MG63 (cell line): ENCODE results near the gene SELPLG. TPM values are rescaled to one million over a fixed set of nuclear protein-coding genes. Genes with fewer than 3 reads are reported as not detected.
"Not testable (repeated sequence)": the region's sequence is repeated elsewhere in the genome, so short reads cannot be mapped to it uniquely, and the experiment has no call there.

Experiments
- DNase-seq: peaks from one replicate; pipeline ENCODE4 v3.0.0-alpha.2; 2020
- H3K27me3 ChIP-seq: fragments of 250-450 bp; sonication (Bioruptor Pico); 2 replicates; pipeline ENCODE4 v1.5.1; 2020; ENCODE audit warnings: mild to moderate bottlenecking, moderate library complexity
- H3K36me3 ChIP-seq: fragments of 250-450 bp; sonication (Bioruptor Pico); 2 replicates; pipeline ENCODE4 v1.5.1; 2020; ENCODE audit warnings: mild to moderate bottlenecking, moderate library complexity
- H3K4me3 ChIP-seq: fragments of 250-450 bp; sonication (Bioruptor Pico); 2 replicates; pipeline ENCODE4 v1.5.1; 2020; ENCODE audit warnings: mild to moderate bottlenecking, moderate library complexity
- H3K9me3 ChIP-seq: fragments of 250-450 bp; sonication (Bioruptor Pico); 2 replicates; pipeline ENCODE4 v1.5.1; 2020; ENCODE audit warnings: mild to moderate bottlenecking, moderate library complexity
- total RNA-seq: library from RNA; depleted of rRNA; stranded (reverse); fragments of >200 nt; shearing (Covaris generic); gene quantifications from 2 replicates; pipeline ENCODE4 v1.2.3, GENCODE V29; 2014; ENCODE audit warnings: low replicate concordance

The SELPLG gene
- total RNA-seq, 1 experiment from 2014 or later: 2.5 TPM

DNA sequence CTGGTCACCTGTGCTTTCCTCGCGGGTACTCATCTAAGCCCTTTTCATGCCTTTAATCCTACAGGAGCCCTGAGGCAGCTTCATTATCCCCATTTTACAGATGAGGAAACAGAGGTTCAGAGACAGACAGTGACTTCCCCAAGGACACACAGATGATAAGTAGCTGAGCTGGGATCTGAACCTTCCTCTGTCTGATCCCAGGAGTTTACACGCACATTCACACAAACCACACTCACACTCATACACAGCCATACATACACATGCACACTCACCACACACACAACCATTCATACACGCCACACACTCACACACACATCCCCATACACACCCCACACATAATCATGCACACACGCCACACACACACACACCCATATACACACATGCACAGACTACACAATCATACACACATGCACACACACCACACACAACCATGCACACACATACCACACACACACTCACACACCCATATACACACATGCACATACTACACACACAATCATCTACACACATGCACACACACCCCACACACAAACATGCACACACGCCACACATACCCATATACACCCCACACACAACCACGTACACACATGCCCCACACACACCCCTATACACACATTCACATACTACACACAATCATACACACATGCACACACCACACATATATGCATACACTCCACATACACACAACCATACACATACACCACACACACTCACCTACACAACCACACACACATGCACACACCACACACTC, 38.6 kb downstream of the SELPLG start:
- H3K27me3 ChIP-seq: no peaks in the 10 kb centered on the region
- no peaks in the 10 kb centered on the region for H3K9me3 ChIP-seq
- H3K4me3 ChIP-seq: peak overlapping the region; percentile 58
- peaks cover 31% of the 10 kb centered on the region for H3K36me3 ChIP-seq
- DNase-seq: no peak

DNA sequence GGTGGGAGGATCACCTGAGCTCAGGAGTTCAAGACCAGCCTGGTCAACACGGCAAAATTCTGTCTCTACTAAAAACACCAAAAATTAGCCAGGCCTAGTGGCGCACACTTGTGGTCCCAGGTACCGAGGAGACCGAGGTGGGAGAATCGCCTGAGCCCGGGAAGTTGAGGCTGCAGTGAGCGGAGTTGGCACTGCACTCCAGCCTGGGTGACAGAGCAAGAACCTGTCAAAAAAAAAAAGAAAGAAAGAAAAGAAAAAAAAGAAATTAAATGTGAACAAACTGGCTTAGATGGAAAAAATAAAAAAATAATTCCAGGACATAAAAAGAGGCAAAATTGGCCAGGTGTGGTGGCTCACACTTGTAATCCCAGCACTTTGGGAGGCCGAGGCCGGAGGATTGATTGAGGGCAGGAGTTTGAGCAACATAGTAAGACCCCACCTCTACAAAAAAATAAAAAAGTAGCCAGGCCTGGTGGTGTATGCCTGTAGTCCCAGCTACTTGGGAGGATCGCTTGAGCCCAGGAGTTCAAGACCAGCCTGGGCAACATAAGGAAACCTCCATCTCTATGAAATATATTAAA, 39.3 kb downstream of the SELPLG start:
- Histone ChIP-seq H3K9me3 (no peaks in the 10 kb centered on the region), H3K4me3 (no peak overlapping the region), H3K27me3 (no peaks in the 10 kb centered on the region), H3K36me3 (peaks cover 31% of the 10 kb centered on the region)
- DNase-seq: no peak

DNA sequence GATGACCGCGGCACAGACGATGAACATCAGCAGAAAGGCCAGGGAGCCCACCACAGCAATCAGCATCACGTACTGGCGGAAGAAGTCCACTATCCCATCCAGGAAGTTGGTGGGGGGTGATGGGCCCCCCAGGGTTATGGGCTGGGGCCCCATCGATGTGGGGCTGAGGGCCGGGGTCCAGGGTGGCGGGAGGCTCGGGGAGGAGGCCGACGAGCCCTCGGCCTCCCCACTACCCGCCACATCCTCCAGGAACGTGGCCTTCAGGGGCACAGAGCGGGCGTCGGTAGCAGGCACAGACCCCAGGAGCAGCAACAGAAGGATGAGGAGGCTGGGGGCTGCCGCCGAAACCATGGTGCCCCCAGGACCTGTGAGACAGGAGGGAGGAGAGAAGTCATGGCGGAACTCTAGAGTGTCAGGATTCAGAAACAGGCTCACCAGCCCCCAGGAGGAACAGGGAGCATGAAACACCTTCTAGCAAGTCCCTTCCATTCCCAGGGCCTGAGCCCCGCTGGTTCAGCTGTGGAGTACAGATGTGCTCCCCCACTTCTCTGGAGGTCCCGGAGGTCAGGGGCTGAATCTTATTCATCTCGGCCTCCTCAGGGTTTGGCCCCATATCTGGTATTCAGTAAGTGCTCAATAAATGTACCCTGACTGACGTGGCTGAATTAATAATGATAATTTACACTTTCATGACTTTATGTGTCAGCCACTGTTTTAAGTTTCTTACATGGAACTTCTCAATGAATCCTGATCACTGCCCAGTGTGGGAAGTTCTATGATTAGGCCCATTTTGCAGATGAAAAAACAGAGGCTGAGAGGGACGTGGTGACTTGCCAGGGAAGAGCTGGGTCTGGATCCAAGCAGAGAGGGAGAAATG, 41.4 kb downstream of the SELPLG start:
- no peaks in the 10 kb centered on the region for H3K9me3 ChIP-seq
- H3K36me3 ChIP-seq: peaks cover 31% of the 10 kb centered on the region
- DNase-seq: no peak
- no peak overlapping the region for H3K4me3 ChIP-seq
- H3K27me3 ChIP-seq: no peaks in the 10 kb centered on the region

DNA sequence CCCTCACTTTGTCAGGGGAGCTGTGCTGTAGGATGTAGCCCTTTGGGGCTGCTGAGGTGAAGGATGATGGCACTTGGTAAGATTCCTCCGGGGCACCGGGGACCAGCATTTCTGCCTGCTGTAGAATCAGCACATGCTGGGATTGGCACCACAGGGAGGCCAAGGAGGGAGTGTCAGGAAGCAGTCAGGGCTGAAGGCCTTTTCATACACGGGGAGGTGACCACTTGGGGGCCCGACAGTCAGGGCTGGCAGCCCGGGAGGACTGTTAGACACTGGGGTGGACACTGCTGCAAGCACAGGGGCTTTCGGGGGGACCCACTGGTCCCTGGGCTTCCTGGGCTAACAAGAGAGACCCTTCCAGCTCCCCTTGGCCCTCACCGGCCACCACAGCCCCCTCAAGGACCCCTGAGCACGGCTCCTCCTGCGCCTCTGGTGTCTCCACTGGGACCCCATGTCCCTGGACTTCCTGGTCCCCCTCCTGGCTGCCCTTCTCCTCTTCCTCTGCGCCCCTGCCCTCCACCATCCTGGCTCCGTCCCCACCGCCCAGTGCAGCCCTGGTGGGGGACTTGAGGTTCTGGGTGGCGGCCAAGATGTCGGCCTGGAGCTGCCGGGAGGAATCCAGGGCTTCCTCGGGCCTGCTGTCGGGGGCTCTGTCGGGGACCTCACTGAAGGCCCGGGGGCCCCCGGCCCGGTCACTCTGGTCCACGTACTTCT, 42.3 kb downstream of the SELPLG start:
- H3K36me3 ChIP-seq: peaks cover 26% of the 10 kb centered on the region
- DNase-seq: no peak
- no peak overlapping the region for H3K4me3 ChIP-seq
- H3K27me3 ChIP-seq: no peaks in the 10 kb centered on the region
- no peaks in the 10 kb centered on the region for H3K9me3 ChIP-seq

DNA sequence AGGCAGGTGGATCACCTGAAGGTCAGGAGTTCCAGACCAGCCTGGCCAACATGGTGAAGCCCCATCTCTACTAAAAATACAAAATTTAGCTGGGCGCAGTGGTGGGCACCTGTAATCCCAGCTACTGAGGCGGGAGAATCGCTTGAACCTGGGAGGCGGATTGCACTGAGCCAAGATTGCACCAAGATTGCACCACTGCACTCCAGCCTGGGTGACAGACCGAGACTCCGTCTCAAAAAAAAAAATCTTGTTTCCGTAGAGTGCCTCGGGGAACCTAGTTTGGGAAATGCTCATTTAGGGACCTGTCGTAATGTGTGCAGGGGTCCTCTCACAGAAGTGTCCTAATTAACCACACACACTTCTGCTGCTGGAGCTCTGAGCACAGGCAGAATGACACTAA, 43.2 kb downstream of the SELPLG start:
- H3K27me3 ChIP-seq, DNase-seq, H3K9me3 ChIP-seq, H3K4me3 ChIP-seq: not testable (repeated sequence)
- peaks cover 19% of the 10 kb centered on the region for H3K36me3 ChIP-seq

DNA sequence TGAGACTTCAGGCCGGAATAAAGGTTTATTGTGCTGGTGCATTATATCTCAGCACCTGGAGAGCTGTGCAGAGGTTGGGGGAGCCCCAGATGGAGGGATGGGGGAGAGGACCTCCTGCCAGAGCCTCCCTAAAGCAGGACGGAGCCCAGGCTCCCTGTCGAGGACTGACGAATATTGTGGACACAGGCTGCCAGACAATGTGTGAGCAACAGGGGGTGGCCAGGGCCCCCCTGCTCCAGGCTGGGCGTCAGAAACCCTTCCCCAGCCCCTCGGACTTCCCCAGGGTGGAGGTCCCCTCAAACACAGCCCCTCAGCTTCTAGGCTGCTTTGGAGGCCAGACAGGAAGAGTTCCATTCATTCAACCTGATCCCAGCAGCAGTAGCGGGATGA, 43.9 kb downstream of the SELPLG start:
- Histone ChIP-seq H3K36me3 (peaks cover 17% of the 10 kb centered on the region), H3K9me3 (no peaks in the 10 kb centered on the region), H3K4me3 (no peak overlapping the region), H3K27me3 (no peaks in the 10 kb centered on the region)
- no peak for DNase-seq

DNA sequence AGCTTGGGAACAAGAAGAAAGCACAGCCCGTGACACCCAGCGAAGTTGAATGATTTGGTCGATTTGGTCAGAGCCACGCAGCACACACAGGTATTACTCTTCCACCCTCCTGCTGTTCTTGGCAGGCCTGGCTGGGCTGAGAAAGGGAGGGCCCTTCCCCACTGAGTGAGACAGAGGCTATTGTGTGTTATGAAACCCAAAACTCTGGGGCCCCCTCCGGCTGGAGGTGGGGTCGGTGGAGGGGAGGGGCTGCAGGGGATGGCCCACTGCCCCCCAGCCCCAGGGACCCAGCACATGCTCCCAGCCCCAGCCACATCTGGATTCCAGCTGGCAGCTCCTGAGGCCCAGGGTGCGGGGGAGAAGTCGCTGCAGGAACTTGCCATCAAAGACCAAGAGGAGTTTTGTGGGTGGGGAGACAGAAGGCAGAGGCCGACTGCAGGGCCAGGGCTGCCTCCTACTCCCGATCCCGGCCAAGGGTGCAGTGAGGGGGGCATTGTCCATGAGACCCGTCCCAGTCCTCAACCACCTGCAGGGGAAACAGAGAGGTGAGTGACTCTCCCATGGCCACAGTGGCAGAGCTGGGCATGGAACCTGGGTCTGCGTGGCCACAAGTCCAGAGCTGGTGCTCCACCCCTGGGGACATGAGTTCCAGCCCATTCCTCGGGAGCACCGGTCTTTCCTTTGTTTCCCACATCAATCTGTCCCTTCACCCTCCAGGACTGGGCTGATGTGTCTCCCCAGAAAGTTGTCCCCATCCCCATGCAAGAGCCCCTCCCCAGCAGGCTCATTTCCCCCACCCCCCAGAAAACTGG, 44.5 kb downstream of the SELPLG start:
- Histone ChIP-seq H3K9me3 (no peaks in the 10 kb centered on the region), H3K36me3 (peaks cover 17% of the 10 kb centered on the region), H3K4me3 (no peak overlapping the region), H3K27me3 (no peaks in the 10 kb centered on the region)
- DNase-seq: peak; percentile 53

DNA sequence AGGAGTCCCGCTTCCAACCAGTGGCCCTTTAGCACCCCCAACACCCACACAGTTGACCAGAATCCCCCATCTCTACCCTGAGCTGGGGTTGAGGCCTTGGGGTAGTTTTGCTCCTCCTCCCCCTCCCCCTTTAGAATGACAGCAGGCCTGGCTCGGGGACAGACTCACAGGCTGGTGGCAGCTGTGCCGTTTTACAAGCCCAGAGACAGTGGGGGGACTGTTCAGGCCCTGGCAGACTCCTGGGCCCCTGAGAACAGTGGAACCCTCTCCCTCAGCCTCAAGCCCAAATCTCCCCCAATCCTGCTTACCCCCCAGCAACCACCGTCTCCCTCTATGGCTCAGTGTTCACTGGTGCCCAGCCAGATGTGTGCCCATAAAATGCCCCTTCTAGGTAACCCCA, 45.9 kb downstream of the SELPLG start:
- H3K36me3 ChIP-seq: peaks cover 7% of the 10 kb centered on the region
- no peak for DNase-seq
- H3K4me3 ChIP-seq: no peak overlapping the region
- no peaks in the 10 kb centered on the region for H3K27me3 ChIP-seq
- no peaks in the 10 kb centered on the region for H3K9me3 ChIP-seq

DNA sequence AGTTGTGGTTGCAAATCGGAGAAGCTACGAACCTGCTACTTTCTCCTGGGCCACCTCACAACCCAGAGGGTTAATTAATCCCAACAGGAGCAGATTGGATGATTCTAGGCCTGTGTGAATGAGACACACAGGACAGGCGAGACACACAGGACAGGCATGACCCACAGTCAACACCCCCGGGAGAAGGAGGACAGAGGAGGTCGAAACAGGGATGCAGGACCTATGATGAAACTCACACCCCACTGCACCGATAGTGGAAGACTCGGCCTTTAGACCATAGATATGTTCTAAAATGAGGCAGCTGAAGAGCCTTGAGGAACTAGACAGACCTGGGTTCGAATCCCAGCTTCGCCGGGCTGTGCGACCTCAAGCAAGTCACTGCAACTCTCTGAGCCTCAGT, 47.4 kb downstream of the SELPLG start:
- H3K4me3 ChIP-seq: no peak overlapping the region
- H3K9me3 ChIP-seq: no peaks in the 10 kb centered on the region
- DNase-seq: no peak
- no peaks in the 10 kb centered on the region for H3K27me3 ChIP-seq
- H3K36me3 ChIP-seq: no peaks in the 10 kb centered on the region

DNA sequence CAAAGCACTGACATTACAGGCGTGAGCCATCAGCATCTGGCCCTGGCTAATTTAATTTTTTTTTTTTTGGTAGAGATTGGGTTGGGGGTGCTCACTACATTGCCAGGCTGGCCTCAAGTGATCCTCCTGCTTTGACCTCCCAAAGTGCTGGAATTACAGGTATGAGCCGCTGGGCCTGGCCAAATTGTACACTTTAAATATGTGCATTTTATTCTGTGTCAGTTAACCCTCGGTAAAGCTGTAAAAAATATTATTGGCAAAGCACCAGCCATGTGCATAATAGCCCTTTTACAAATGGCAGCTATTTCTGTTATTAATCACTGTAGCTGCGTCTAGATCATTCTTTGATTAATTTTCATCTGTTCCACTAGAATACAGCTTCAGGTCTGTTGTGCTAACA, 47.8 kb downstream of the SELPLG start:
- Histone ChIP-seq H3K27me3 (no peaks in the 10 kb centered on the region), H3K4me3 (no peak overlapping the region), H3K36me3 (no peaks in the 10 kb centered on the region), H3K9me3 (no peaks in the 10 kb centered on the region)
- DNase-seq: no peak

DNA sequence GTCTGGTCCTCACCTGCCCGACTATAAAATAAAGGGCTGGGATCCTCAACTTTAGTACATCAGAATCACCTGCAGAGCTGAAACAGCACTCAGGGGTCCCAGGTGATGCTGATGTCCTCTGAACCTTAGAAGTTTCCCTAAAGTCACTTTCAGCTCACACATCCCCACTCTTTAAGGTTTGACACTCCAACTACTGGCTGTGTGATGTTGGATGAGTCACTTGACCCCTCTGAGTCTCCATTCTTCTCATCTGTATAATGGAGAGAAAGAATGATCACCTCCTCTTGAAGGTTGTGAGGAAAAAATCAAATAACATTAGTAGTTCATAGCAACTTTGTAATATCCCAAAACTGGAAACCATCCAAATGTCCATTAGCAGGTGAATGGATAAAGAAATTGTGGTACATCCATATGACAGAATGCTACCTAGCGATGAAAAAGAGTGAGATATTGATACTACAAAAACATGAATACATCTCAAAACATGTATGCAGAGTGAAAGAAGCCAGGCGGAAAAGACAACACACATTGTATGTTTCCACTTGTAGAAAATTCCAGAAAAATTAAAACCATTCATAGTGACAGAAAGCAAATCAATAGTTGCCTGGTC, 49.1 kb downstream of the SELPLG start:
- H3K9me3 ChIP-seq: no peaks in the 10 kb centered on the region
- DNase-seq: no peak
- H3K27me3 ChIP-seq: no peaks in the 10 kb centered on the region
- H3K4me3 ChIP-seq: no peak overlapping the region
- H3K36me3 ChIP-seq: no peaks in the 10 kb centered on the region

DNA sequence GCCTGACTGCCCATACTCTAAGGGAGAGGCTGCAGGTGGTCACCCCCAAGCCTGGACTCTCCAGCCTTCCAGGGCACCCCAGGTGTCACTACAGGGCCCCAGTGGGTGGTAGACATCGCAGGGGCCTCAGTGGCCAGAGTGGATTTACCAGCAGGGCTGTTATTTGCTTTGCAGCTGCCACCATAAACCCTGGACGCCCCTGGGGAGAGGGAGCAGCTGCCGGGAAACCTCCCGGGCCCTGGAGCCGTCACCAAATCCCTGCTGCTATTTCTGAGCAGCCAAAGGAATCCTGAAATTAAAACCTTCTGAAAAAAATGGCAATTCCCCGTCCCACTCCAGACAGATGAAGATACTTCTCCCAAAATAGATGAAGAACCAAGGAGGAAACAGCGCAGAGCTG, 49.7 kb downstream of the SELPLG start:
- Histone ChIP-seq H3K36me3 (no peaks in the 10 kb centered on the region), H3K27me3 (no peaks in the 10 kb centered on the region)
- no peak for DNase-seq

DNA sequence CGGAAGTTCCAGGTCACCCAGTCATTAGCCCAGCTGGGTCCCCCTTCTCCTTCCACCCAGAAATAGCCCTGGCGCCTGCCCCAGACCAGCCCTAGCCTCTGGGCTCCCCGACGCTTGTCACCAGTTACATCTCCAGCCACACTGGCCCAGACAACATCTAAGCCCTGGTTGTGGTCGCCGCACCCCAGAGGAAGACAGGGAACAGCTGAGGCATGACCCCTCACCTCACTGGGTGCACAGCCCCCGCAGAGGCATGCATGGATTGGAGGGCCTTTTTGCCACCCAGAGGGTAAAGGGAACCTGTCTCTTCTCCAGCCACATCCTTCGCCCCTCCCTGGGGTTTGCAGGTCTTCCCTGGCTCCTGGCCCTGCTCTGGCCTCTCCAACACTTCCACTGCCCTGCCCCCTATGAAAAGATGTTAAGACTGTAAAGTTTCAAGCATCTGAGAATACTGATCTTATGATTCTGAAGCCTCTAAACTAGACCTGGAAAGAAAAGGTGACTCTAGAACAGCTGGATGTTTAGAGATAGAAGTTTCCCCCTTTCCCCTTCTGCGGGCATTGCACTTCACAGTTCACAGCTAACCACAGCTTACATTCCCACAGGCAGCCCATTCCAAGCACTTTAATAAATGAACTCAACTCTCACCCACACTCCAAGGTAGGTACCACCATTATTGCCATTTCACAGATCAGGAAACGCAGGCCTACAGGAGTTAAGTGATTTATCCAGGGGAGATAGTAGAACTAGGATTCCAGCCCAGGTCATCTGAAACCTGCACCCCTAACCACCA, 50.5 kb downstream of the SELPLG start:
- H3K27me3 ChIP-seq: no peaks in the 10 kb centered on the region
- no peaks in the 10 kb centered on the region for H3K36me3 ChIP-seq
- H3K9me3 ChIP-seq: no peaks in the 10 kb centered on the region
- H3K4me3 ChIP-seq: no peak overlapping the region
- DNase-seq: no peak

More for the DNA sequence above, 49.7 kb downstream of the SELPLG start:
- Histone ChIP-seq H3K4me3 (no peak overlapping the region), H3K9me3 (no peaks in the 10 kb centered on the region)

DNA sequence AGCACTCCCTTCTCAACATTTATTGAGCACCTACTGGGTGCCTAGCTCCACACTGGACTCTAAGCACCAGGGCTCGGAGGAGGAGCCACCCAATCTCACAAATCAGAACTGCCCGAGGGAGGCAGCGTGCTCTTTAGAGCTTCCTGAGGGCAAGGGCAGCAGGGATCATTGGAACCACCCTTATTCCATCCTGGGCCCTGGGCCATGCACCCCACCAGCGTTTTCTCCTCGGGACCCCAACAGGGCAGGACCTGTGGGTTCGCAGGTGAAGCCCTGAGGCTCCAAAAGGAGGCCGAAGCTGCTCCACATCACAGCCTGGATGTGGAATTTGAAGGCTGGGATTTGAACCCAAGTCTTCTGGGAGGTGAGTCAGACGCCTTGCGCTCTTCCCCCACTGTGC, 51.2 kb downstream of the SELPLG start:
- DNase-seq: no peak
- H3K4me3 ChIP-seq: no peak overlapping the region
- no peaks in the 10 kb centered on the region for H3K36me3 ChIP-seq
- no peaks in the 10 kb centered on the region for H3K27me3 ChIP-seq
- no peaks in the 10 kb centered on the region for H3K9me3 ChIP-seq
